ENCODE measurements around the gene TENM4.
"Not testable (repeated sequence)": the region's sequence is repeated elsewhere in the genome, so short reads cannot be mapped to it uniquely, and the experiment has no call there.

The TENM4 gene

DNA sequence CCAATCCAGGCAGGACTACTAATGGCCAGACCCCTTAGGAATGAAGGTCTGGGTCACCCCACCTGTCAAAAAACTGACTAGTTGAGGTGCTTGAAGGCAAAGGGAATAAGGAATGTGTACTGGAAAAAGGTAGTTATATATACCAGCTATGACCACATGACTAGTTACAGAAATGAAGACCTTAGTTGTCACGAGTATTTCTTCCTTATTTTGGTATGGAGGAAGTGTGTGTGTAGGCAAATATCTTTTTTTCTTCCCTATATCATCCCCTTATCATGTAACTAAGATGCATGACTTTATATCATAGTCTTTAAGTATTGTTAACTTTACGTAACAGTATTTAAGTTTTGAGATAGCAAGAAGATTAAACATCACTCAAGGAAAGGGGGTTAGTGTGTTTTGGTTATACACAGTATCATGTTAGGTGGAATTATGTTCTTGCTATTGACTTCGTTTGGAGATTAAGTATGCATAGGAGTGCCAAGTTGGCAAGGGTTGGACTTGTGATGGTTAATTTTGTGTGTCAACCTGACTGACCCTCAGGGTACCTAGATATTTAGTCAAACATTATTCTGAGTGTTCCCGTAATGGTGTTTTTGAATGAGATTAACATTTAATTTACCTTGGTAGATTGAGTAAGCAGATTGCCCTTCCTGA lies 828.0 kb downstream of the TENM4 start:
- Mint-ChIP-seq H3K27ac (no peak overlapping the region), H3K36me3 (ENCODE audit: low read depth) (no peaks in the 10 kb centered on the region)

DNA sequence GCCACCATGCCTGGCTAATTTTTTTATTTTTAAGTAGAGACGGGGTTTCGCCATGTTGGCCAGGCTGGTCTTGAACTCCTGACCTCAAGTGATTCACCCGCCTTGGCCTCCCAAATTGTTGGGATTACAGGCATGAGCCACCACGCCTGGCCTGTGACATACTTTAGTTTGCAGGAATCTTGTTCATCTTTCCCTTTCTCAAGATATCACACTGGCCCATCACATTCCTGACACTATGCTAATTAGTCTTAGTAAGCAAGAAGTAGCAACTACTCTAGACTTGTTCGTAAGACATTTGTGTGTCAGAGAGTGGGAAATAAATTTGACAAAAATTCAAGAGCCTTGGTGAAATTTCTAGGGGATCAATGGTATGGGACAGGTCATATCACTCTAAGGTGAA lies 831.5 kb downstream of the TENM4 start:
- H3K27me3 Mint-ChIP-seq; H3K36me3 Mint-ChIP-seq (ENCODE audit: low read depth); H3K27ac Mint-ChIP-seq; H3K4me3 Mint-ChIP-seq; intact Hi-C loops (cut with micrococcal nuclease); H3K4me1 Mint-ChIP-seq (ENCODE audit: low read depth): not testable (repeated sequence)
- H3K9me3 Mint-ChIP-seq: peaks cover 15% of the 10 kb centered on the region

More for the DNA sequence above, 828.0 kb downstream of the TENM4 start:
- Mint-ChIP-seq H3K27me3 (no peaks in the 10 kb centered on the region), H3K4me3 (no peak overlapping the region), H3K4me1 (ENCODE audit: low read depth) (no peaks in the 10 kb centered on the region), H3K9me3 (peaks cover 16% of the 10 kb centered on the region)
- intact Hi-C loops (cut with micrococcal nuclease): no loop called here

DNA sequence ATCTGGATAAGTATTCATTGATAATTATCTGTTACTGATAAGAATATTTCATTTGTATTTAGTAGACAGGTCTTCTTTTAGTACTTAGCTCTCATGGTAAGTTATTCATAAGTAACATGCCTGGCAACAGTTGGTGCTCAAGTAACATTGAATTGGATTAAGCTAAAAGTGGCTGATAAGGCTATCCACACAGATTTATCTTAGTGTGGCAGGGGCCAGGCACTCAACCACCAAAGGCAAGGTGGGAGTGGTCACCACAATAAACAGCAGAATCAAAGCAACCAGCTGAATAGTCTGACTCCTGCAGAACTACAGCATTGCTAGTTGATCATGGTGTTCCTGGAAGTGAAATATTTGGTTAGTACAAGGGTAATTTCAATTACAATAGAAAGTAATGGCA lies 833.1 kb downstream of the TENM4 start:
- Mint-ChIP-seq H3K36me3 (ENCODE audit: low read depth) (no peaks in the 10 kb centered on the region), H3K4me3 (no peak overlapping the region), H3K27ac (no peak overlapping the region), H3K9me3 (peaks cover 6% of the 10 kb centered on the region), H3K4me1 (ENCODE audit: low read depth) (no peaks in the 10 kb centered on the region), H3K27me3 (peaks cover under 1% of the 10 kb centered on the region)
- intact Hi-C loops (cut with micrococcal nuclease): no loop called here

DNA sequence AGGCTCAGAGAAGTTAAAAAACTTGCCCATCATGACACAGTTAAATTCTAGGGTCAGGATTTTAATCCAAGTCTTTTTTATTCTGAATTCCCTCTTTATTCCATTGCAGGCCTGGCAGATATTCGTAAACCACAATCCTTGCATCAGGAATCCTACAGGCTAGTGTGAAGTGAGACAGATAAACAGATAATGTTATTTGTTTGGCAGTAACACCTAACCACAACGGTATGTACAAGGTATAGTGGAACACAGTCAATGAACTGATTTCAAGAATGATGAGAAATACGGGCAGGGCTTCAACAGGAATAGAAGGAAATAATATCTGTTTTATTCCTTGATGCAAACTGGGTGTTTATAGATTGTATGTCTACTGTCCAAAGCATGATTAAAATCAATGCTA lies 834.2 kb downstream of the TENM4 start:
- no peak overlapping the region for H3K27ac Mint-ChIP-seq
- H3K4me1 Mint-ChIP-seq (ENCODE audit: low read depth): no peaks in the 10 kb centered on the region
- H3K4me3 Mint-ChIP-seq: no peak overlapping the region
- no peaks in the 10 kb centered on the region for H3K36me3 Mint-ChIP-seq (ENCODE audit: low read depth)
- H3K9me3 Mint-ChIP-seq: no peaks in the 10 kb centered on the region
- intact Hi-C loops (cut with micrococcal nuclease): no loop called here
- peaks cover 8% of the 10 kb centered on the region for H3K27me3 Mint-ChIP-seq

DNA sequence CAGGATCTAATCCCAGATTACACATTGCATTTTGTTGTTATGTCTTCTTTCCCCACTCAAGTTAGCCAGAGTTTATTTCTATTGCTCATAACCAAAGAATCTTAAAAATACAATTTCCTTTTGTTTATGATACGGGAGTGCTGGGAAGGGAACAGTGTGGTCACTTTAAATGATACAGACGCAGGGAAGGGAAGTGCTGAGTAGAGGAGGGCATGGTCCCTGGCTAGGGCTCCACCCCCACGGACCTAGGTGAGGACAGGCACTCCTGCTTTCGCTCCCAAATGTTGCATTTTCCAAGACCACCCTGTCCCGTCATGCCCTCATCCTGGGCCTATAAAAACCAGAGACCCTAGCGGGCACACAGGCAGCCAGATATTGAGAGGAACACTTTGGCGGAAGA lies 835.5 kb downstream of the TENM4 start:
- H3K27ac Mint-ChIP-seq: no peak overlapping the region

DNA sequence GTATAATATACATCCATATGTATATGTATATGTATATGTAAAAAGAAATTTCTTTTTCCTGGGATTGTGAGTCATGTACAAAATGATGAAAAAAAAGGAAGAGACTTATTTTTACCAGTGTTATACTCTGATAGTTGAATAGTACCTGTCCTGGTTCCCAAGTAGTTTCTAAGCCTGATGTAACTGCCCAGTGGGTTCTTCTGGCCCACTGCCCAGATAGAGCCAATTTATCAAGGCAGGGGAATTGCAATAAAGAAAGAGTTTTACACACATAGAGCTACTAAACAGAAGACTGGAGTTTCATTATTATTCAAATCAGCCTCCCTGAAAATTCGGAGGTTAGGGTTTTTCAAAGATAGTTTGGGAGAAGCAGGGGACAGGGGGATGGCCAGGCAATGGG lies 837.0 kb downstream of the TENM4 start:
- Mint-ChIP-seq H3K4me1 (ENCODE audit: low read depth) (no peaks in the 10 kb centered on the region), H3K36me3 (ENCODE audit: low read depth) (no peaks in the 10 kb centered on the region), H3K27me3 (peaks cover 19% of the 10 kb centered on the region), H3K9me3 (no peaks in the 10 kb centered on the region), H3K4me3 (no peak overlapping the region), H3K27ac (no peak overlapping the region)
- intact Hi-C loops (cut with micrococcal nuclease): no loop called here

More for the DNA sequence above, 835.5 kb downstream of the TENM4 start:
- H3K36me3 Mint-ChIP-seq (ENCODE audit: low read depth): no peaks in the 10 kb centered on the region
- H3K4me1 Mint-ChIP-seq (ENCODE audit: low read depth): no peaks in the 10 kb centered on the region
- no peak overlapping the region for H3K4me3 Mint-ChIP-seq
- H3K9me3 Mint-ChIP-seq: no peaks in the 10 kb centered on the region
- intact Hi-C loops (cut with micrococcal nuclease): no loop called here
- H3K27me3 Mint-ChIP-seq: peaks cover 17% of the 10 kb centered on the region

All from dendritic cell treated with granulocyte-macrophage colony-stimulating factor and Interleukin-4, amounts not matched to agents 40 ng/mL and 50 ng/mL, for 4 days (primary cell).